Brain microvascular endothelial cell (primary cell): ENCODE measurements around the gene TLE6.

Source experiments
- DNase-seq: peaks from one replicate; pipeline ENCODE4 v3.0.0-alpha.2; 2020
- H3K27ac ChIP-seq: fragments of 250-450 bp; sonication (Bioruptor Pico); 2 replicates; pipeline ENCODE4 v1.5.1; 2020; ENCODE audit warnings: mild to moderate bottlenecking, moderate library complexity
- H3K27me3 ChIP-seq: fragments of 250-450 bp; sonication (Bioruptor Pico); replicated peaks from 2 replicates; pipeline ENCODE4 v1.5.1; 2020; ENCODE audit warnings: mild to moderate bottlenecking
- H3K36me3 ChIP-seq: fragments of 250-450 bp; sonication (Bioruptor Pico); replicated peaks from 2 replicates; pipeline ENCODE4 v1.5.1; 2020; ENCODE audit warnings: mild to moderate bottlenecking
- H3K4me3 ChIP-seq: 2 replicates; pipeline ENCODE4 v1.5.1; 2011; ENCODE audit warnings: low read depth, mild to moderate bottlenecking, control low read depth, low read length, moderate library complexity
- CTCF ChIP-seq: IDR thresholded peaks from 2 replicates; pipeline ENCODE4 v1.5.1; 2011; ENCODE audit warnings: low read depth, mild to moderate bottlenecking, moderate library complexity, low read length, control low read depth, inconsistent platforms; ENCODE audit errors: missing control alignments
- in situ Hi-C: cut with HindIII; loops from 2 replicates; pipeline ENCODE4 v1.10.0; 2017; ENCODE audit warnings: low sequenced_read_pairs, low pct_ligation_motif_present

TLE6 gene

GRCh38 chr19:2977746-2978138 is 378 bp downstream of the TLE6 start:
- DNase-seq = no peak
- Histone ChIP-seq H3K4me3 (no peak overlapping the region), H3K27ac (no peak overlapping the region), H3K36me3 (no peaks in the 10 kb centered on the region), H3K27me3 (no peaks in the 10 kb centered on the region)
- in situ Hi-C loops = no loop called here
- no peak for TF ChIP-seq CTCF

GRCh38 chr19:2978166-2978767 is 903 bp downstream of the TLE6 start:
- no peak overlapping the region for H3K27ac ChIP-seq
- no peaks in the 10 kb centered on the region for H3K36me3 ChIP-seq
- H3K4me3 ChIP-seq = no peak overlapping the region
- no peak for TF ChIP-seq CTCF
- no peaks in the 10 kb centered on the region for H3K27me3 ChIP-seq
- in situ Hi-C loops = no loop called here
- DNase-seq = no peak

- no peak overlapping the region for H3K4me3 ChIP-seq
- in situ Hi-C loops = no loop called here
- no peaks in the 10 kb centered on the region for H3K27me3 ChIP-seq
- TF ChIP-seq CTCF = no peak
- no peak for DNase-seq
- no peak overlapping the region for H3K27ac ChIP-seq
- no peaks in the 10 kb centered on the region for H3K36me3 ChIP-seq
Measured at GRCh38 chr19:2978772-2979171, 1.4 kb downstream of the TLE6 start.

GRCh38 chr19:2981898-2982297 is 4.5 kb downstream of the TLE6 start:
- DNase-seq = no peak
- Histone ChIP-seq H3K27ac (no peak overlapping the region), H3K36me3 (no peaks in the 10 kb centered on the region), H3K4me3 (no peak overlapping the region), H3K27me3 (peaks cover 11% of the 10 kb centered on the region)
- in situ Hi-C loops = no loop called here
- TF ChIP-seq CTCF = no peak

GRCh38 chr19:2982561-2982960 is 5.2 kb downstream of the TLE6 start:
- no peak for DNase-seq
- no peak overlapping the region for H3K27ac ChIP-seq
- no peak overlapping the region for H3K4me3 ChIP-seq
- H3K27me3 ChIP-seq = peaks cover 17% of the 10 kb centered on the region
- in situ Hi-C loops = no loop called here
- H3K36me3 ChIP-seq = no peaks in the 10 kb centered on the region
- TF ChIP-seq CTCF = no peak

GRCh38 chr19:2982983-2983350 is 5.6 kb downstream of the TLE6 start:
- in situ Hi-C loops = no loop called here
- Histone ChIP-seq H3K4me3 (no peak overlapping the region), H3K27ac (no peak overlapping the region), H3K36me3 (no peaks in the 10 kb centered on the region), H3K27me3 (peaks cover 17% of the 10 kb centered on the region)
- no peak for DNase-seq
- TF ChIP-seq CTCF = no peak
